Stimulated activated effector memory CD8-positive, alpha-beta T cell treated with anti-CD3 and anti-CD28 coated beads, Interleukin-12 subunit alpha, Interleukin-12 subunit beta, amount 100 ng/mL, for 72 hours (primary cell): Measurements from ENCODE around the gene KRTAP4-3.
"Not testable (repeated sequence)": the region's sequence is repeated elsewhere in the genome, so short reads cannot be mapped to it uniquely, and the experiment has no call there.

ENCODE experiments used
- ATAC-seq: fragments of 150-1000 bp; cut with Tn5 transposase; 2 replicates; pipeline ENCODE4 v1.10.0; 2021
- DNase-seq, 2 donors: peaks; one replicate each; pipeline ENCODE4 v3.0.0; 2021 to 2022; ENCODE audit warnings: low spot score in 2 of 2
- H3K27ac Mint-ChIP-seq: one replicate; pipeline ENCODE4 v1.8.0; 2022; ENCODE audit warnings: mild to moderate bottlenecking, mixed read lengths
- H3K36me3 Mint-ChIP-seq: one replicate; pipeline ENCODE4 v1.8.0; 2022; ENCODE audit warnings: mild to moderate bottlenecking, mixed read lengths
- H3K4me1 Mint-ChIP-seq: one replicate; pipeline ENCODE4 v1.8.0; 2022; ENCODE audit warnings: mixed read lengths
- H3K4me3 Mint-ChIP-seq: one replicate; pipeline ENCODE4 v1.8.0; 2022; ENCODE audit warnings: mild to moderate bottlenecking, mixed read lengths
- H3K9me3 Mint-ChIP-seq: one replicate; pipeline ENCODE4 v1.8.0; 2022; ENCODE audit warnings: mixed read lengths

The KRTAP4-3 gene

DNA sequence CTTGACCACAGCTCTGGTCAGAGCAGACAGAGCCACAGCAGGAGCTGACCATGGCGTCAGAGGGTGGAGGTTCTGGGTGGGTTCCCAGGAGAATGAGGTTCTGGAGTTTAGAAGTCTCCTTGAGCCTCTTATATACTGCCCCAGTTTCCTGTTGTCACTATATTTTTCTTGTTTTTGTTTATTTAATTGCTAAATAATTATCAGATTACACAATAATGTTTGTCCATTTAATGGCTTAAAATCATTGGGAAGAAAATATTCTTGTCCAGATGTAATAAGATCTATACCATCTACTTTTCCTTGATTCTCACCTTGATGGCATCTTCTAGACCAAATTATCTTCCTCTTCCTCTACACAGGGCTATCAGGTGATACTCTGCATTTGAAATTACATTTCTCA lies at the start of gene KRTAP4-3:
Gene KRTAP4-3, minus strand, starts transcription at position 101 of the 400 bp plus-strand sequence. Its CDS starts 49 bp downstream, at position 52.
- DNase-seq = no peak
- no peak within 1 kb of the TSS for H3K27ac Mint-ChIP-seq
- H3K4me3 Mint-ChIP-seq = no peak within 1 kb of the TSS
- ATAC-seq = no peak
- H3K4me1 Mint-ChIP-seq = no peaks in the 10 kb centered on the region
- no peaks in the 10 kb centered on the region for H3K36me3 Mint-ChIP-seq
- H3K9me3 Mint-ChIP-seq = no peaks in the 10 kb centered on the region

DNA sequence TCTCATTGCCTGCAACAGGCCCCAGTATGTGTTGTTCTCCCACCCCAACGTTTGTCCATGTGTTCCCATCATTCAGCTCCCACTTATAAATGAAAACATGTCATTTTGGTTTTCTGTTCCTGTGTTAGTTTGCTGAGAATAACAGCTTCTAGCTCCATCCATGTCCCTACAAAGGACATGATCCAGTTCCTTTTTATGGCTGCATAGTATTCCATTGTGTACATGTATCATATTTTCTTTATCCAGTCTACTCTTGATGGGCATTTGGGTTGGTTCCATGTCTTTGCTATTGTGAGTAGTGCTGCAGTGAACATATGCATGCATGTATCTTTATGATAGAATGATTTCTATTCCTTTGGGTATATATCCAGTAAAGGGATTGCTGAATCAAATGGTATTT lies 47.7 kb upstream of the KRTAP4-3 start:
- ATAC-seq = no peak
- H3K4me3 Mint-ChIP-seq = no peak overlapping the region

DNA sequence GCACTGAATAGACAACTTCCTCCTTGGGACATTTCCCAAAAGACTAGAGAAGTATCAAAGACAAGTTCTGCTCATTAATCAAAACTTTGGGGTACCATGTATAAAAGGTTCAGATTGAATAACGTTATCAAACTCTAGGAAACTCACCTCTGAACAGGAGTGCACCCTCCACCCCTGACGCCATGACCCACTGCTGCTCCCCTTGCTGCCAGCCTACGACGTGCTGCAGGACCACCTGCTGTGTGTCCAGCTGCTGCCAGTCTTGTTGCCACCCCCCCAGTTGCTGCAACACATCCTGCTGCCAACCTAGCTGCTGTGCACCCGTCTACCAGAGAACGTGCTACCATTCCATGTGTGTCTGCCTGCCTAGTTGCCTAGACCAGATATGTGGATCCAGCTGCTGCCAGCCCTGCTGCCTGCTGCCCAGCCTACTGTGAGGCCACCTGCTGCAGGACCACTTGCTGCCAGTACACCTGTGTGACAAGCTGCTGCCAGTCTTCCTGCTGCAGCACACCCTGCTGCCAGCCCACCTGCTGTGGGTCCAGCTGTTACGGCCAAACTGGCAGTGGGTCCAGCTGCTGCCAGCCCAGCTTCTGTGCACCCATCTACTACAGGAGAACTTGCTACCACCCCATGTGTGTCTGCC lies 44.6 kb upstream of the KRTAP4-3 start:
- H3K27ac Mint-ChIP-seq = no peak overlapping the region
- no peak for DNase-seq
- no peaks in the 10 kb centered on the region for H3K9me3 Mint-ChIP-seq
- no peaks in the 10 kb centered on the region for H3K36me3 Mint-ChIP-seq
- H3K4me1 Mint-ChIP-seq = no peaks in the 10 kb centered on the region
- no peak overlapping the region for H3K4me3 Mint-ChIP-seq
- ATAC-seq = no peak

More for the DNA sequence above, 47.7 kb upstream of the KRTAP4-3 start:
- H3K4me1 Mint-ChIP-seq = no peaks in the 10 kb centered on the region
- no peak overlapping the region for H3K27ac Mint-ChIP-seq
- H3K36me3 Mint-ChIP-seq = no peaks in the 10 kb centered on the region
- no peak for DNase-seq
- H3K9me3 Mint-ChIP-seq = peaks cover 6% of the 10 kb centered on the region

DNA sequence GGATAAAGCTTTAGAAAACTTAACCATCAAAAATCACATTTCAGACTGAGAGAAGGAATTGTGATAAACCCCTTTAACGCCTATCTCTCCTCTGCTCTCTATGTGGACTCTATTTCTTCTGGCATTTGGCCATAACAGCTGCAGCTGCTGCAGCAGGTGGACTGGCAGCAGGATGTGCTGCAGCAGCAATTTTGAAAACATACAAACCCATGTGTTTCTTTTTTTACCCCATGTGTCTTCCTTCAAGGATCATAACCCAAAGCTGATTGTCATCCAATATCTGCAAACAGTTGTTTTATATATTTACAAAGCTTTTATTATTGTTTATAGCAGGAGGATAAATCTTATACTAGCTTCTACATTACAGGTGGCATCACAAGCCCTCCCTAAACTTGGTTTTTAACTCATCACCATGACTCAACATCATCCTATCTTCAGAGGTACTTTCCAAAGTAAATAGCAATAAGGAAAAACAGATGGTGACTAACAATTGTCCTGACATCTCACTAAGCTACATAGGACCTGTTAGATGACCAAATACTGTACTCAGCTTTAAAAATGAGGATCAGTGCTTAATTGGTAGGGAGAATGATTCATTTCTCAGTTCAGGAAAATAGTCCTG lies 43.9 kb upstream of the KRTAP4-3 start:
- Mint-ChIP-seq H3K36me3 (no peaks in the 10 kb centered on the region), H3K9me3 (no peaks in the 10 kb centered on the region), H3K27ac (no peak overlapping the region), H3K4me1 (no peaks in the 10 kb centered on the region), H3K4me3 (no peak overlapping the region)
- ATAC-seq (peak; percentile 73), DNase-seq (no peak)

DNA sequence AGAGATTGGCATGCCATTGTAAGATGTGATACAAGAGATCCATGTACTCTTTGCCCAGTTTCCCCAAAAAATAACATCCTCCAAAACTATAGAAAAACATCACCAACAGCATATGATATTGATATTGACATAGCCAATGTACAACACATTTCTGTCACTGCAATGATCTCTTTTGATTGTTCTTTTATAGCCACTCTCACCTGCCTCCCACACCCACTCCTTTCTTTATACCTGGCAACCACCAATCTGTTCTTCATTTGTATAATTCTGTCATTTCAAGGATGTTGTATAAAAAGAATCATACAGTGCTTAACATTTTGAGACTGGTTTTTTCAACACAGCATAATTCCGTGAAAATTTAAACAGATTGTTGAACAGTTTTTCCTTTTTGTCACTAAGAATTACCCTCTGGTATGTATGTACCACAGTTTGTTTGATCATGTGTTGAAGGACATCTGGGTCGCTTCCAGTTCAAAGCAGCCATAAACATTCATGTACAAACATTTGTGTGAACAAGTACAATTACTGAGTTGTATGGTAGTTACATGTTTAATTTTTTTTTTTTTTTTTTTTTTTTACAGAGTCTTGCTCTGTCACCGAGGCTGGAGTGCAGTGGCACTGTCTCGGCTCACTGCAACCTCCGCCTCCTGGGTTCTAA lies 31.5 kb upstream of the KRTAP4-3 start:
- H3K36me3 Mint-ChIP-seq = no peaks in the 10 kb centered on the region
- no peak overlapping the region for H3K4me3 Mint-ChIP-seq
- H3K27ac Mint-ChIP-seq = no peak overlapping the region
- no peak for ATAC-seq
- H3K9me3 Mint-ChIP-seq = no peaks in the 10 kb centered on the region
- DNase-seq = no peak
- H3K4me1 Mint-ChIP-seq = no peaks in the 10 kb centered on the region

DNA sequence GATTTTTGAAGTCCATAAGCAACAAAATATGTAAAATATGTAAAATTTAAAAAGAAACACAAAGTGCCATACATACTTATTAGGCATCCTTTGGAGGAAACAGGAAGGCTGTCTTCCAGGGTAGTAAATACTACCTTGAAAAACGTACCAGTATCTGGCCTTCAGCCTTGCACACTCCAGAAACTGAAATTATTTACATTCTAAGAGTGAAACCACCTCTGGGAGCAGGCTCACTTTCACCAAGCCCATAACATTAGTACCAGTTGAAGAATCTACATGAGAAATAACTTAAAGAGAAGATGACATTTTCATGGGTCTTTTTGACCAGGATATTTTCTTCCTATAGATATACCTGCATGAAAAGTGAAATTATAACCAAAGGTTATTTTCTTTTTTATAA lies 28.0 kb upstream of the KRTAP4-3 start:
- Mint-ChIP-seq H3K4me1 (no peaks in the 10 kb centered on the region), H3K9me3 (no peaks in the 10 kb centered on the region), H3K4me3 (no peak overlapping the region), H3K27ac (no peak overlapping the region), H3K36me3 (no peaks in the 10 kb centered on the region)
- ATAC-seq (no peak), DNase-seq (no peak)

DNA sequence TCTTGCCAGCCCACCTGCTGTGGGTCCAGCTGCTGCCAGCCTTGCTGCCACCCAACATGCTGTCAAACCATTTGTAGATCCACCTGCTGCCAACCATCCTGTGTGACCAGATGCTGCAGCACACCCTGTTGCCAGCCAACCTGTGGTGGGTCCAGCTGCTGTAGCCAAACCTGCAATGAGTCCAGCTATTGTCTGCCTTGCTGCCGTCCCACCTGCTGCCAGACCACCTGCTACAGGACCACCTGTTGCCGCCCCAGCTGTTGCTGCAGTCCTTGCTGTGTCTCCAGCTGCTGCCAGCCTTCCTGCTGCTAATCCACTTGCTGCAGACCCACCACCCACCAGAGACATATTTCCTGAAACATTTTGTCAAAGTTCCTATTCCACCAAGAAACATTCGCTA lies 22.3 kb upstream of the KRTAP4-3 start:
- Mint-ChIP-seq H3K4me3 (no peak overlapping the region), H3K36me3 (no peaks in the 10 kb centered on the region), H3K9me3 (no peaks in the 10 kb centered on the region), H3K27ac (no peak overlapping the region), H3K4me1 (no peaks in the 10 kb centered on the region)
- ATAC-seq (no peak), DNase-seq (no peak)

DNA sequence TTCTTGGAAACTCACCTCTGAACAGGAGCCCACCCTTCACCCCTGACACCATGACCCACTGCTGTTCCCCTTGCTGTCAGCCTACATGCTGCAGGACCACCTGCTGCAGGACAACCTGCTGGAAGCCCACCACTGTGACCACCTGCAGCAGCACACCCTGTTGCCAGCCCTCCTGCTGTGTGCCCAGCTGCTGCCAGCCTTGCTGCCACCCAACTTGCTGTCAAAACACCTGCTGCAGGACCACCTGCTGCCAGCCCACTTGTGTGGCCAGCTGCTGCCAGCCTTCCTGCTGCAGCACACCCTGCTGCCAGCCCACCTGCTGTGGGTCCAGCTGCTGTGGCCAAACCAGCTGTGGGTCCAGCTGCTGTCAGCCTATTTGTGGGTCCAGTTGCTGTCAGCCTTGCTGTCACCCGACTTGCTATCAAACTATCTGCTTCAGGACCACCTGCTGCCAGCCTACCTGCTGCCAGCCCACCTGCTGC lies 21.9 kb upstream of the KRTAP4-3 start, which contains the start of gene KRTAP9-1:
Gene KRTAP9-1, plus strand, starts transcription at position 51 of the 482 bp plus-strand sequence. Its CDS starts 0 bp downstream, at position 51.
- not testable (repeated sequence) for H3K9me3 Mint-ChIP-seq, H3K4me3 Mint-ChIP-seq, ATAC-seq, H3K4me1 Mint-ChIP-seq, DNase-seq, H3K27ac Mint-ChIP-seq, H3K36me3 Mint-ChIP-seq

DNA sequence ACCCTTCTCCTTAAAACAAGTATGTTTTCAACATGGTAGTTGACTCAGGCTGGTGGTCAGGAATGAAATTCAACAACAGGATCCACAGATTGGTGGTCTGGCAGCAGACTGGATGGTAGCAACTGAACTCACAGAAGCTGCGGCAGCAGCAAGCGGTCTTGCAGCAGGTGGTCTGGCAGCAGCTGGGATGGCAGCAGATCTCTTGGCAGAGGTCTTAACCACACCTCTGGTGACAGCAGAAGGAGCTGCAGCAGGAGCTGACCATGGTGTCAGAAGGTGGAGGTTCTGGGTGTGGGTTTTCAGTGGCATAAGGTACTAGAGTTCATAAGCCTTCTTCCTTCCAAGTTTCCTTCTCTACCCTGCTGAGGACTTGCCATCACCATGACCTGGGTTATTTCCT lies 18.9 kb upstream of the KRTAP4-3 start:
- ATAC-seq (no peak), DNase-seq (no peak)
- H3K9me3 Mint-ChIP-seq = no peaks in the 10 kb centered on the region

DNA sequence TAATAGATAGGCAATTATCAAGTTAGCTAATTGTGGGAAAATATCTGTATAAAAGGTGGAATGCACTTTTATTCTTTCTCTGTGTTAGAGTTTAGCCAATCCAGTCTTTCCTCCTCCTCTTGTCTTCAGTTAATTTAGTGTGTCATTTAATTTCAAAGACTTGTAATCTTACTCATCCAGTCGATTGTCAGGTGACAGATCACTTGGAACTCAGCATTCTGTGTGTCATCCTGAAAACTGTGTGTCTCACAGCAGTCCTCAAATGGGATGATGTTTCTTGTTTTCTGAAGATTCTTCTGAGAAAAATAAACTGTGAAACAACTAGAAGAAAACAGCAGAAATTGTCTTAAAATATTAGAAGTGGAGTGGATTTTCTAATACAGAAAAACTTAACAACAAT lies 17.0 kb upstream of the KRTAP4-3 start:
- H3K9me3 Mint-ChIP-seq = no peaks in the 10 kb centered on the region
- no peak overlapping the region for H3K4me3 Mint-ChIP-seq
- no peak overlapping the region for H3K27ac Mint-ChIP-seq
- no peaks in the 10 kb centered on the region for H3K4me1 Mint-ChIP-seq
- ATAC-seq (peak; percentile 42), DNase-seq (no peak)
- H3K36me3 Mint-ChIP-seq = no peaks in the 10 kb centered on the region

More for the DNA sequence above, 18.9 kb upstream of the KRTAP4-3 start:
- H3K4me1 Mint-ChIP-seq = no peaks in the 10 kb centered on the region
- H3K36me3 Mint-ChIP-seq = no peaks in the 10 kb centered on the region
- H3K4me3 Mint-ChIP-seq = no peak overlapping the region
- no peak overlapping the region for H3K27ac Mint-ChIP-seq

DNA sequence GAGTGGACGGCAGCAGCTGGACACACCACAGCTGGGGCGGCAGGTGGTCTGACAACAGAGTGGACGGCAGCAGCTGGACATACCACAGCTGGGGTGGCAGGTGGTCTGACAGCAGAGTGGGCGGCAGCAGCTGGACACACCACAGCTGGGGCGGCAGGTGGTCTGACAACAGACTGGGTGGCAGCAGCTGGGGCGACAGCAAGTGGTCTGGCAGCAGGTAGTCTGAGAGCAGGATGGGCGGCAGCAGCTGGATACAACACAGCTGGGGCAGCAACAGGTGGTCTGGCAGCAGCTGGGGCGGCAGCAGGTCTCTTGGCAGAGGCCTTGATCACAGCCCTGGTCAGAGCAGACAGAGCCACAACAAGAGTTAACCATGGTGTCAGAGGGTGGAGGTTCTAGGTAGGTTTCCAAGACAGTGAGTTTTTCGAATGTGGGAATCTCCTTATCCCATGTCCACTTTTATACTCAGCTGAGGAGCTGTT lies 16.5 kb upstream of the KRTAP4-3 start, which contains the start of gene KRTAP4-1:
Gene KRTAP4-1, minus strand, starts transcription at position 432 of the 482 bp plus-strand sequence. Its CDS starts 57 bp downstream, at position 375.
- DNase-seq = no peak

DNA sequence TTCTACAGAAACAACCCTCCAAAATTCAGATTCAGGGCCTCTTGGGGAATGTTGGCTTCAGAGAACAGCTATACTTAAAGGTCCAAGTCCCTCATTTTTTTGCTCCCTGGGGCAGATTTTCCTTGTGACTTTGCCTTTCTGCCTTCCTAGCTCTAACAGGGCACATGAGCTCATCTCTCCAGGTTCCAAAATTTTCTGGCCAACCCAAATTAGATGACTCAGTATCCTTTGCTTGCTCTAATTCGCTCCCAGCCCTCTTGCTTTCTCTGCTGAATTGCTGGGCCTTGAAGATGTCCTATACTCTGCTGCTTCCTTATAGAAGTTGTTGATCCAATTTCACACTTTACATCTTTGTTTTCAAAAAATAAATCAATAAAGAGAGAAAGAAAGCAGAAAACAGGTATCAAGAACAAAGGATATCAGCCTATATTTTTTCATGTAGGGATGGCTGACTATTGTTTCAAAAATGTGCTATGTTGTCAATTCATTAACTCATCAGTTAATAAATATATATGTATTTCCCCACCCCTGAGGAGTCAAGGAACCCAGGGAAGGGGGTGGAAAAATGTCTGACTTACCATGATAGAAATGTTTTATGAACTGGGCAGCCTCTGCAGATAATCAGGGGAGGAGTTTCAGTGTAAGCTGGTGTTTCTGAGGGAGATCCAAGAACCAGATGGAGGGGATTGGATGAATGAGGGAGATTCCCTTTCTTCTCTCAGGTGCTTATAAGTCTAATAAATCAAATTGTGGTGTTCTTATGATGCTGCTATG lies 11.0 kb upstream of the KRTAP4-3 start:
- H3K27ac Mint-ChIP-seq = no peak overlapping the region
- ATAC-seq (no peak), DNase-seq (no peak)
- no peaks in the 10 kb centered on the region for H3K36me3 Mint-ChIP-seq
- no peaks in the 10 kb centered on the region for H3K4me1 Mint-ChIP-seq
- H3K4me3 Mint-ChIP-seq = no peak overlapping the region
- H3K9me3 Mint-ChIP-seq = no peaks in the 10 kb centered on the region

More for the DNA sequence above, 16.5 kb upstream of the KRTAP4-3 start, which contains the start of gene KRTAP4-1:
- Mint-ChIP-seq H3K36me3 (no peaks in the 10 kb centered on the region), H3K4me1 (no peaks in the 10 kb centered on the region), H3K27ac (no peak within 1 kb of the TSS), H3K4me3 (no peak within 1 kb of the TSS), H3K9me3 (no peaks in the 10 kb centered on the region)
- no peak for ATAC-seq

DNA sequence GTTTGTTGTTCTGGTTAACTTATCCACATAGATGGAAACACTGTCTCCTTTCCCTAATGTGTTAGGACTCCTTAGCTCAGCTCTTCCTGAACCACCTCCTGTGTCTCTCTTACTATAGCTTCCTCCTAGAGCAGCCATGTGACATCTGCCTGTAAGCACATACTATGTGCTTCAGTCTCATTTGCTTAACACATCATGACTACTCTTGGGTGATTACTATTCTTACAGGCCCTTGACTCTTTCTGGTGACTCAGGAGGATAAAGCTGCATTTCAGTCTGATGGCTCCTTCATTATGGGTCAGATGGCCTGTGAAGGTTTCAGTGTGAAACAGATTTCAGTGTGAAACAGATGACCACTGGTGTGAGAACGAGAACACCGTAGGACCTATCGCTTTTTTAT lies 10.3 kb upstream of the KRTAP4-3 start:
- H3K36me3 Mint-ChIP-seq = no peaks in the 10 kb centered on the region
- H3K4me1 Mint-ChIP-seq = no peaks in the 10 kb centered on the region
- H3K27ac Mint-ChIP-seq = peak overlapping the region; percentile 7
- DNase-seq = no peak
- H3K4me3 Mint-ChIP-seq = no peak overlapping the region
- peak; percentile 85 for ATAC-seq
- H3K9me3 Mint-ChIP-seq = no peaks in the 10 kb centered on the region

DNA sequence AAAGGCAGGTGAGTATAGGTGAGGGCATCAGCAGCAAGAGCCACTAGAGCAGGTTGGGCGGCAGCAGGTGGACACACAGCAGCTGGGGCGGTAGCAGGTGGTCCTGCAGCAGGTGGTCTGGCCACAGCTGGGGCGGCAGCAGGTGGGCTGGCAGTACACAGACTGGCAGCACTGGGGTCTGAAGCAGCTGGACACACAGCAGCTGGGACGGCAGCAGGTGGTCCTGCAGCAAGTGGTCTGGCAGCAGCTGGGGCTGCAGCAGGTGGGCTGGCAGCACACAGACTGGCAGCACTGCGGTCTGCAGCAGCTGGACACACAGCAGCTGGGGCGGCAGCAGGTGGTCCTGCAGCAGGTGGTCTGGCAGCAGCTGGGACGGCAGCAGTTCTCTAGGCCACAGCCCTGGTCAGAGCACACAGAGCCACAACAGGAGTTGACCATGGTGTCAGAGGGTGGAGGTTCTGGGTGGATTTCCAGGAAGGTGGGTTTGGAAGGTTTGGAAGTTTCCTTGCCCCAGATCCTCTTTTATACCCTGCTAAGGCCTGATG lies 9.8 kb upstream of the KRTAP4-3 start, which contains the start of gene KRTAP4-2:
Gene KRTAP4-2, minus strand, starts transcription at position 495 of the 545 bp plus-strand sequence. Its CDS starts 57 bp downstream, at position 438.
- DNase-seq = no peak
- Mint-ChIP-seq H3K27ac (peak within 1 kb of the TSS; percentile 7), H3K4me1 (no peaks in the 10 kb centered on the region), H3K4me3 (no peak within 1 kb of the TSS), H3K36me3 (no peaks in the 10 kb centered on the region), H3K9me3 (no peaks in the 10 kb centered on the region)
- no peak for ATAC-seq
